COLO668 (cell line): ENCODE measurements around the gene STK10.
A peak's percentile ranks its signal among the peaks of the same experiment; 100 is the strongest.
"Not testable (repeated sequence)": the region's sequence is repeated elsewhere in the genome, so short reads cannot be mapped to it uniquely, and the experiment has no call there.

Experiments used
- DNase-seq: peaks from one replicate; lab custom pipeline; 2025; ENCODE audit not compliant: unreplicated experiment; lab: John Stamatoyannopoulos, UW

Gene STK10

GRCh38 chr5:172166030-172166826, 21.8 kb downstream of the STK10 start:
- DNase-seq = no peak

GRCh38 chr5:172165465-172165864, 22.6 kb downstream of the STK10 start:
- DNase-seq = no peak

GRCh38 chr5:172164769-172165212, 23.2 kb downstream of the STK10 start:
- no peak for DNase-seq

GRCh38 chr5:172163346-172163745, 24.7 kb downstream of the STK10 start:
- DNase-seq = no peak

- DNase-seq = no peak
Observed at GRCh38 chr5:172162987-172163343, 25.1 kb downstream of the STK10 start.

- DNase-seq = no peak
Observed at GRCh38 chr5:172162323-172162986, 25.6 kb downstream of the STK10 start.

GRCh38 chr5:172160506-172160905, 27.5 kb downstream of the STK10 start:
- no peak for DNase-seq

- DNase-seq = no peak
Observed at GRCh38 chr5:172159016-172159415, 29.0 kb downstream of the STK10 start.

GRCh38 chr5:172156541-172156994, 31.5 kb downstream of the STK10 start:
- peak; percentile 43 for DNase-seq

GRCh38 chr5:172155101-172155500, 32.9 kb downstream of the STK10 start:
- DNase-seq = not testable (repeated sequence)

- no peak for DNase-seq
Observed at GRCh38 chr5:172153695-172154094, 34.3 kb downstream of the STK10 start.

- DNase-seq = no peak
Observed at GRCh38 chr5:172151661-172152210, 36.3 kb downstream of the STK10 start.

- DNase-seq = no peak
Observed at GRCh38 chr5:172150514-172151425, 37.3 kb downstream of the STK10 start.

- not testable (repeated sequence) for DNase-seq
Observed at GRCh38 chr5:172149481-172149880, 38.5 kb downstream of the STK10 start.

- DNase-seq = no peak
Observed at GRCh38 chr5:172149073-172149472, 39.0 kb downstream of the STK10 start.

GRCh38 chr5:172148381-172148780, 39.6 kb downstream of the STK10 start:
- no peak for DNase-seq

GRCh38 chr5:172147857-172148256, 40.2 kb downstream of the STK10 start:
- DNase-seq = peak; percentile 9

GRCh38 chr5:172146748-172147092, 41.3 kb downstream of the STK10 start:
- no peak for DNase-seq

GRCh38 chr5:172145870-172146747, 41.9 kb downstream of the STK10 start:
- peak; percentile 1 for DNase-seq
